Transverse colon (tissue), 4 donors: ENCODE results near the gene PFKFB2. TPM values are rescaled to one million over a fixed set of nuclear protein-coding genes. Genes with fewer than 3 reads are reported as not detected.

Source experiments
- DNase-seq: peaks from one replicate; pipeline ENCODE4 v3.0.0-alpha.2; 2019
- H3K27ac ChIP-seq, 4 donors: fragments of 200-600 bp; sonication (generic); 2 replicates each; pipeline ENCODE4 v1.5.1; 2016 to 2018; ENCODE audit warnings: inconsistent platforms in 4 of 4
- H3K27me3 ChIP-seq: fragments of 200-600 bp; sonication (generic); 2 replicates; pipeline ENCODE4 v1.5.1; 2017; ENCODE audit warnings: inconsistent platforms
- H3K36me3 ChIP-seq, 4 donors: fragments of 200-600 bp; sonication (generic); 2 replicates each; pipeline ENCODE4 v1.5.1; 2017 to 2019; ENCODE audit warnings: inconsistent platforms in 4 of 4
- H3K4me1 ChIP-seq, 4 donors: fragments of 200-600 bp; sonication (generic); 2 replicates each; pipeline ENCODE4 v1.5.1; 2017 to 2020; ENCODE audit warnings: inconsistent platforms in 4 of 4
- H3K4me3 ChIP-seq, 4 donors: fragments of 200-600 bp; sonication (generic); 1 replicate in 1 of 4; 2 replicates in 3 of 4; pipeline versions ENCODE4 v1.5.1 to v1.6.1; 2017 to 2019; ENCODE audit warnings: inconsistent platforms in 4 of 4
- H3K9me3 ChIP-seq, 2 donors: fragments of 200-600 bp; sonication (generic); 2 replicates each; pipeline ENCODE4 v1.5.1; 2017 to 2019; ENCODE audit warnings: inconsistent platforms in 2 of 2
- EP300 ChIP-seq: sonication (generic); formaldehyde crosslinking; IDR thresholded peaks from one replicate; pipeline ENCODE4 v1.6.1; 2017; ENCODE audit warnings: antibody characterized with exemption, low read depth
- POLR2A ChIP-seq: fragments of 450-650 bp; IDR thresholded peaks from one replicate; pipeline ENCODE4 v1.6.1; 2016; ENCODE audit warnings: antibody characterized with exemption, mild to moderate bottlenecking, moderate library complexity
- POLR2AphosphoS5 ChIP-seq, 3 donors: sonication (generic); formaldehyde crosslinking; IDR thresholded peaks; one replicate each; pipeline ENCODE4 v1.6.1; 2016; ENCODE audit warnings: antibody characterized with exemption in 3 of 3
- WGBS, 2 donors: methylation state at CpG; one replicate each; pipeline ENCODE4 v1.1.5; 2018; ENCODE audit warnings: low coverage in 1 of 2; 5-methylcytosine and 5-hydroxymethylcytosine counted together
- in situ Hi-C, 4 donors: fragments of 200-750 bp; cut with MboI; loops; one replicate each; pipeline versions ENCODE4 v1.15.0 to v1.15.1; 2017; ENCODE audit warnings: low sequenced_read_pairs in 3 of 4, low pct_ligation_motif_present in 1 of 4, low pct_unique_long_range_greater_than_20kb in 1 of 4
- intact Hi-C: fragments of 100-400 bp; cut with DNase I; formaldehyde crosslinking; loops from one replicate; pipeline ENCODE4 v1.15.1; 2023; ENCODE audit warnings: low total_unique reads
- total RNA-seq, 4 donors: library from RNA; depleted of rRNA; stranded (reverse); fragments of >200 nt; gene quantifications; one replicate each; pipeline ENCODE4 v1.1.0, GENCODE V29; 2016
- TF ChIP-seq, protein P1 (sequence below), 5 experiments: fragments of 200-600 bp in 3 of 5; fragments of 450-650 bp in 2 of 5; sonication (generic) in 3 of 5; IDR thresholded peaks; 1 replicate in 2 of 5; 2 replicates in 3 of 5; pipeline ENCODE4 v1.5.1; 2016 to 2017; ENCODE audit warnings: antibody characterized with exemption in 5 of 5, inconsistent platforms in 3 of 5, mild to moderate bottlenecking in 2 of 5, moderate library complexity in 1 of 5

Gene PFKFB2
- total RNA-seq, 4 donors from 2014 or later = 84.2 to 155 (median 91.1) TPM

DNA sequence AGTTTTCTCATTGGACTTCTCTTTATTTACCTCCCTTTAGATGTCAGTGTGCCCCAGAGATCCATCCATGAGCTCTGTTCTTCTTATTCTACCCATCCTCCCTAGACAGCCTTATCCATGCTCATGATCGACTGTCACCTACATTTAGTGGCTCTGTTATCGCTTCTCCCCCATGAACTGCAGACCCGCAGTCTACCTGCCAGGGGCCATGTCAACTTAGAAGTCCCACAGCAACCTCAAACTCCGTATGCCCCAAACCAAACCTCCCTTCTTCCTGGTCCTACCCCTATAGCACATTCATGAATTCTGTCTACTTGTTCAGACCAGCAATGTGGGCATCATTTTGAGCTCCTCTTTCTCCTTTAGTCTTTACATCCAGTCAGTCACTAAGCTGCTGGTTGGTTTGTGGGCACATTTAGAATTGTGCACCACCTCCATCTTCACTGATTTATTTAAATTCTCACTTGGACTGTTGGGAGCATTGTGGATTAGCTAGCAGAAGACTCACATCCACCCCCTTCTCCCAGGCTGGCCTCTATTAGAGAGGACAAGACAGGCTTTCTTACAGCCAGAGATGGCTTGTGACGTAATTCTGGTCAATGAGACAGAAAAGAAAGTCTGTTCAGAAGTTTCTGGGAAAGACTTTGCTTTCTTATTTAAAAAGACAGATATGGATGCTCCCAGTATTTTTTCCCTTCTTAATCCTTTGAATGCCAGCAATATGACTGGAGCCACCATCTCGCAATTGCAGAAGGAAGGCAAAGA, 39.6 kb upstream of the PFKFB2 start:
- Histone ChIP-seq H3K36me3 (no peaks in the 10 kb centered on the region), H3K9me3 (no peaks in the 10 kb centered on the region), H3K4me3 (no peak overlapping the region), H3K27me3 (no peaks in the 10 kb centered on the region), H3K27ac (no peak overlapping the region), H3K4me1 (peaks cover 0 to 15% (median 7%) of the 10 kb centered on the region in 4 donors)
- WGBS, 2 donors = 85 to 93% methylated on average over 6 of the region's 6 CpGs
- intact Hi-C loops (no loop called here), in situ Hi-C loops (no loop called here)
- DNase-seq = no peak
- TF ChIP-seq EP300 (no peak), POLR2AphosphoS5 (IDR thresholded peaks at IDR 0.05) (no peak), POLR2A (no peak)
- TF ChIP-seq, protein P1, sequence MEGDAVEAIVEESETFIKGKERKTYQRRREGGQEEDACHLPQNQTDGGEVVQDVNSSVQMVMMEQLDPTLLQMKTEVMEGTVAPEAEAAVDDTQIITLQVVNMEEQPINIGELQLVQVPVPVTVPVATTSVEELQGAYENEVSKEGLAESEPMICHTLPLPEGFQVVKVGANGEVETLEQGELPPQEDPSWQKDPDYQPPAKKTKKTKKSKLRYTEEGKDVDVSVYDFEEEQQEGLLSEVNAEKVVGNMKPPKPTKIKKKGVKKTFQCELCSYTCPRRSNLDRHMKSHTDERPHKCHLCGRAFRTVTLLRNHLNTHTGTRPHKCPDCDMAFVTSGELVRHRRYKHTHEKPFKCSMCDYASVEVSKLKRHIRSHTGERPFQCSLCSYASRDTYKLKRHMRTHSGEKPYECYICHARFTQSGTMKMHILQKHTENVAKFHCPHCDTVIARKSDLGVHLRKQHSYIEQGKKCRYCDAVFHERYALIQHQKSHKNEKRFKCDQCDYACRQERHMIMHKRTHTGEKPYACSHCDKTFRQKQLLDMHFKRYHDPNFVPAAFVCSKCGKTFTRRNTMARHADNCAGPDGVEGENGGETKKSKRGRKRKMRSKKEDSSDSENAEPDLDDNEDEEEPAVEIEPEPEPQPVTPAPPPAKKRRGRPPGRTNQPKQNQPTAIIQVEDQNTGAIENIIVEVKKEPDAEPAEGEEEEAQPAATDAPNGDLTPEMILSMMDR (IDR thresholded peaks at IDR 0.05) = no peak

DNA sequence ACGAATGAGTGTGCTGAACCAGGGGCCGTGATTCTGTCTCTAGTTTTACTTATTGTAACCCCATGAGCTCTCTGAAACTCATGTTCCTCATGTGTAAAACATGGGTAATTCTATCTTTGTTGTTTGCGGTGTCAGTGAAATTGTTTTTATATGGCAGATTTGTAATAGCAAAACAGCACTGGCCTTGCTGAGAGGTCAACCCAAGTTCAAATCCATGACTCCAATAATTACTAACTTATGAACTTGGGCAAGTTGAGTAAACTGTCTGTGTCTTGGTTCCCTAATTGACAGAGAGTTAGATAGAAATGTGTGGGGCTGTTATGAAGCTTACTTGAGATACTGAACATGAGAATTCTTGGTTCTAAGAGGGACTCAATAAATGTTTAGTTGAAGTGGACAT, 38.3 kb upstream of the PFKFB2 start:
- WGBS, 2 donors = 82 to 87% methylated on average over 3 of the region's 3 CpGs
- intact Hi-C loops = no loop called here
- H3K27me3 ChIP-seq = no peaks in the 10 kb centered on the region

DNA sequence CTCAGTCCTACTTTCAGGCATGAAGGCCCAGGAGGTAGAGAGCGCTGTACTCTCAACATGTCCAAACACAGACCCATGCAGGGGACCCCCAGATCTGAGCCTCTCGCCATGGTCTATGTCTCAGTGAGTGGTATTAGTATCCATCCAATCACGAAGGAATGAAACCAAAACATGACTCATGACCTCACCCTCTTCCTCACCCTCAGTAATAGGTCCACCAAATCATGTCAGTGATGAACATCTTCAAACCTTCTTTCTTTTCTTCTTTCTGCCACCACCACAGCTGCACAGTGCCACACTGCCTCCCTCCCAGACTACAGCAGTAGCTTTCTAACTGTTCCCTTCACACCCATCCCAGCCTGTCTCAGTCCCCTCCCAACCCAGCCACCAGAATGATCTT, 37.3 kb upstream of the PFKFB2 start:
- TF ChIP-seq, protein P1 (IDR thresholded peaks at IDR 0.05) = no peak
- no peak for TF ChIP-seq EP300
- TF ChIP-seq POLR2A = no peak
- no peak for TF ChIP-seq POLR2AphosphoS5 (IDR thresholded peaks at IDR 0.05)
- in situ Hi-C loops = no loop called here

More for the DNA sequence above, 38.3 kb upstream of the PFKFB2 start:
- Histone ChIP-seq H3K27ac (no peak overlapping the region), H3K4me3 (no peak overlapping the region), H3K36me3 (no peaks in the 10 kb centered on the region), H3K4me1 (peaks cover 0 to 10% (median 6%) of the 10 kb centered on the region in 4 donors), H3K9me3 (no peaks in the 10 kb centered on the region)
- in situ Hi-C loops = no loop called here
- no peak for DNase-seq
- no peak for TF ChIP-seq EP300
- TF ChIP-seq POLR2A = no peak
- TF ChIP-seq, protein P1 (IDR thresholded peaks at IDR 0.05) = no peak
- TF ChIP-seq POLR2AphosphoS5 (IDR thresholded peaks at IDR 0.05) = no peak

DNA sequence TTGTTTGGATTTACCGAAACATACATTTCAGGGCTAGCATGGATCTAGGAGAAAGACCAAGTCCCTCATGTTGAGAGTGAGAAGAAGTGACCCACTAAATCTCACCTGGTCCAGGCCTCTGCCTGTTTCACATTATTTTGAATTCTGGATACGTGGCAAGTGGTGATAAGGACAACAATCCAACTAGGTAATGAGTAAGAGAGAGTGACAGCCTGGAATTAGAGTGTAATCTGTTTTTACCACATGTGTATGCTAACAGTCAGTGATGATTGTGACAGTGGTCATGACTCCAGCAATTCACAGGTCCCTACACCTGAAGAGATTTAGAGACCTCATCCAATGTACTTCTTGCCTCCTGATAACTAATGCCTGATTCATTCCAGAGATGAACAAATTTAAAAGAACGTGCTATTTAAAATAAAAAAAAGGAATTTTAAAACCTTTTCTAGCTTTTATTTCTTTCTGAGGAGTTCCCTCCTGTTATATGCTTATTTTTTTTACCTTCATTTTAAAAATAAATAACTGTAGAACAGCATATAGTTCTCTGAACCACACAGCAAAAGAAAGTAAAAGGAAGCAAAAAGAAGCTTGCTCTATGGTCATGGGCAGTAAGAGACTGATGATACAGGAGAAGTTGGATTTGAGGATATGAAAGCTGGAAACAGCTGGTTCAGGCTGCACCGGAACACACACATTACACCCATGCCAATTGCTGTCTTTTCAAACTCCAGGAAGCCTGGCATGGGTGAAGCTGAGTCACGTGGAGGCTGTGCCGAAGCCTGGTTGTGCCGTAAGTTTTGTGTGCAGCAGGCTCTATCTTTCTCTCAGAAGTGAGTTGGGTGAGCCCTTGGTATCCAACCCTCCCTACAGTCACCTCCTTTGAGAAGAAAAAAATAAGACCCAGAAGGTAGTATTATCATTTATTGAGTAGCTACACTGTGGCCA, 35.2 kb upstream of the PFKFB2 start:
- H3K9me3 ChIP-seq = no peaks in the 10 kb centered on the region
- H3K27ac ChIP-seq = no peak overlapping the region
- peaks cover 0 to 11% (median 3%) of the 10 kb centered on the region in 4 donors for H3K4me1 ChIP-seq
- WGBS, 2 donors = 49 to 68% methylated on average over 4 to 7 of the region's 7 CpGs
- H3K27me3 ChIP-seq = no peaks in the 10 kb centered on the region
- H3K36me3 ChIP-seq = no peaks in the 10 kb centered on the region
- intact Hi-C loops = no loop called here
- TF ChIP-seq EP300 (no peak), POLR2AphosphoS5 (IDR thresholded peaks at IDR 0.05) (no peak), POLR2A (no peak)
- TF ChIP-seq, protein P1 (IDR thresholded peaks at IDR 0.05) = no peak
- in situ Hi-C loops = no loop called here
- DNase-seq = no peak
- H3K4me3 ChIP-seq = no peak overlapping the region

More for the DNA sequence above, 37.3 kb upstream of the PFKFB2 start:
- H3K4me1 ChIP-seq = peaks cover 0 to 11% (median 3%) of the 10 kb centered on the region in 4 donors
- H3K27ac ChIP-seq = no peak overlapping the region
- WGBS, 2 donors = 57 to 83% methylated on average over 1 to 3 of the region's 3 CpGs
- no peaks in the 10 kb centered on the region for H3K27me3 ChIP-seq
- H3K4me3 ChIP-seq = no peak overlapping the region
- no peak for DNase-seq
- H3K9me3 ChIP-seq = no peaks in the 10 kb centered on the region
- no peaks in the 10 kb centered on the region for H3K36me3 ChIP-seq
- intact Hi-C loops = no loop called here
